GM21825 (cell line): ENCODE results near the gene CDK16.

Source experiments
- ATAC-seq: cut with Tn5 transposase; IDR thresholded peaks from one replicate; pipeline ENCODE4 v1.9.1; 2021; ENCODE audit warnings: mild to moderate bottlenecking, moderate library complexity; ENCODE audit not compliant: unreplicated experiment

The CDK16 gene

DNA sequence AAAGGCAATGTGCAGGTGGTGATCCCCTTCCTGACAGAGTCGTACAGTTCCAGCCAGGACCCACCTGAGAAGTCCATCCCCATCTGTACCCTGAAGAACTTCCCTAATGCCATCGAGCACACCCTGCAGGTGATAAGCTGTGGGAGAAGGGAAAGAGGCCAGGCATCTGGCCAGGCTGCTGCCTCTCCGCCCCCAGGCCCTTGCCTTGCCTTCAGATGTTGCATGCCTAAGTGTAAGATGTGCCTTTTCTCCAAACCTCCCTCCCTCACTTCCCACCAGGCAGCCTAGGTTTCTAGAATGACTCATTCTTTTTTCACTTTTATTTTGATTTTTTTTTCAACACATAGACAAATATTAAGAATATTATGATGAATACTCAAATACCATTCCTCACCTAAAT lies 12.2 kb upstream of the CDK16 start:
- ATAC-seq: no peak

DNA sequence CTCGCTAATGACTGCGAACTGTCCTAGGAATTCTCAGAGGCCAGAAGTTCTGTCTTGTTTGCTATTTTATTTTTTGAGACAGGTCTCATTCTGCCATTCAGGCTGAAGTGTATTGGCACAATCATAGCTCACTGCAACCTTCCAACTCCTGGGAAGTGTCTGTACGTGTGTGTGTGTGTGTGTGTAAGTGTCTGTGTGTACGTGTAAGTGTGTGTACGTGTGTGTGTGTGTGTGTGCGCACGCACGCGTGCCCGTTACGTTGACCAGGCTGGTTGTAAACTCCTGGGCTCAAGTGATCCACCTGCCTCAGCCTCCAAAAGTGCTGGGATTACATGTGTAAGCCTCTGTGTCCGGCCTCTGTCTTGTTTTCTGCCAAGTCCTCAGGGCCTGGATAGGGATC lies 10.4 kb upstream of the CDK16 start:
- no peak for ATAC-seq

DNA sequence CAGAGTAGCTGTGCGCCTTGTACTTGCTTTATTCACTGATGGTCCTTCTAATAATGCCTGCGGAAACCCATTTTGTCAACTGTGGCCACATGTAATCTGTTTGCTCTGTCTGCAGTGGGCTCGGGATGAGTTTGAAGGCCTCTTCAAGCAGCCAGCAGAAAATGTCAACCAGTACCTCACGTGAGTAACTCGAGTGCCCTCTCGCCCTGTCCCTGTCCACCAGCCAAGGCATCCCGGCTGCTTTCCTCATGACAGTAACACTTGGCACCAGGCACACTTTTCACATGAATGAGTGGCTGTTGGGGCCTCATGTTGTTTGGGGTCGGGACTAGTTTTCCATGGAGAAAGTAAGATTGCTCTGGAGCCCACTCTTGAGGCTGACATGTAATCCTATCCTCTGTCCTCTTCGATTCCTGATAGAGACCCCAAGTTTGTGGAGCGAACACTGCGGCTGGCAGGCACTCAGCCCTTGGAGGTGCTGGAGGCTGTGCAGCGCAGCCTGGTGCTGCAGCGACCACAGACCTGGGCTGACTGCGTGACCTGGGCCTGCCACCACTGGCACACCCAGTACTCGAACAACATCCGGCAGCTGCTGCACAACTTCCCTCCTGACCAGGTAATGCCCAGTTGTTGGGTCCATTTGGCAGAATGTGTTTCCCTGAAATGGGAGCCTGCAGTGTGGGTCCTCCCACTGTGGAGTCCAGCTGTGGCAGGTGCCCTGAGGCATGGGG lies 8.8 kb upstream of the CDK16 start:
- ATAC-seq: no peak

DNA sequence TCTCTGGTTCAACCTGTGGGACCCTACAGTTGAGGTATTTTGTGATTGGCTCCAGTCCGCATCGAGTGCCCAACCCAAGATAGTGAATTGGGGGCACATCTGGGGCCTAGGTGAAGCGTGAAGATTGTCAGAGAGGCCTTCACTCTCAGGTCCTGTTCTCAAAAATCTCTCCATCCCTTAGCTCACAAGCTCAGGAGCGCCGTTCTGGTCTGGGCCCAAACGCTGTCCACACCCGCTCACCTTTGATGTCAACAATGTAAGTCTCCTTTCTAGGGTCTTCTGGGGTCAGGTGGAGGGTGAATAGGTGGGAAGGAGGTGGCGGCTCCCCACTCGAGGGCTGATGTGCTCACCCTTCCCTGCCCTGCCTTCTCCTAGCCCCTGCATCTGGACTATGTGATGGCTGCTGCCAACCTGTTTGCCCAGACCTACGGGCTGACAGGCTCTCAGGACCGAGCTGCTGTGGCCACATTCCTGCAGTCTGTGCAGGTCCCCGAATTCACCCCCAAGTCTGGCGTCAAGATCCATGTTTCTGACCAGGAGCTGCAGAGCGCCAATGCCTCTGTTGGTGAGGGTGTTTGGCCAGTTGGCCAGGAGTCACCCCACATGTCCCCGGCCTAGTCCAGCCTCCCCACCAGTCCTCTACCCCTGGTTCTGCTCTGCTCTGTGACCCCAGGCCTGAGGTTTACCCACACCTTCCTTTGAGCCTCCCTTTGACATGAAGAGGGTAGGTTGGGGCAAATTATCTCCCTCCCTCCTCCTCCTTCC lies 7.6 kb upstream of the CDK16 start:
- ATAC-seq: no peak

GRCh38 chrX:47212381-47213293 lies 5.8 kb upstream of the CDK16 start:
- ATAC-seq: no peak

DNA sequence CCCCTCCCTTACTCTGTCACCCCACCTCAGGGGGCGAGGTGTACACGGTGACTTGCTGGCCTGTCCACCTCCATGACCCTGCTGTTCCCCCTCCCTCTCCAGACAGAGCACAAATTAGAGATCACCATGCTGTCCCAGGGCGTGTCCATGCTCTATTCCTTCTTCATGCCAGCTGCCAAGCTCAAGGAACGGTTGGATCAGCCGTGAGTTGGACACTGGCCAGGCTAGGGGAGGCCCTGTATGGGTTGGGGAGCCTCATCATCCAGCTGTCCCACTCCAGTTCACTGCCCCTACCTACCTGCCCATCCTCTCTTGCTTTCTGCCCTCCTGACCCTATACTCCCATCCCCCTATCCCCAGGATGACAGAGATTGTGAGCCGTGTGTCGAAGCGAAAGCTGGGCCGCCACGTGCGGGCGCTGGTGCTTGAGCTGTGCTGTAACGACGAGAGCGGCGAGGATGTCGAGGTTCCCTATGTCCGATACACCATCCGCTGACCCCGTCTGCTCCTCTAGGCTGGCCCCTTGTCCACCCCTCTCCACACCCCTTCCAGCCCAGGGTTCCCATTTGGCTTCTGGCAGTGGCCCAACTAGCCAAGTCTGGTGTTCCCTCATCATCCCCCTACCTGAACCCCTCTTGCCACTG lies 3.9 kb upstream of the CDK16 start:
- ATAC-seq: no peak

DNA sequence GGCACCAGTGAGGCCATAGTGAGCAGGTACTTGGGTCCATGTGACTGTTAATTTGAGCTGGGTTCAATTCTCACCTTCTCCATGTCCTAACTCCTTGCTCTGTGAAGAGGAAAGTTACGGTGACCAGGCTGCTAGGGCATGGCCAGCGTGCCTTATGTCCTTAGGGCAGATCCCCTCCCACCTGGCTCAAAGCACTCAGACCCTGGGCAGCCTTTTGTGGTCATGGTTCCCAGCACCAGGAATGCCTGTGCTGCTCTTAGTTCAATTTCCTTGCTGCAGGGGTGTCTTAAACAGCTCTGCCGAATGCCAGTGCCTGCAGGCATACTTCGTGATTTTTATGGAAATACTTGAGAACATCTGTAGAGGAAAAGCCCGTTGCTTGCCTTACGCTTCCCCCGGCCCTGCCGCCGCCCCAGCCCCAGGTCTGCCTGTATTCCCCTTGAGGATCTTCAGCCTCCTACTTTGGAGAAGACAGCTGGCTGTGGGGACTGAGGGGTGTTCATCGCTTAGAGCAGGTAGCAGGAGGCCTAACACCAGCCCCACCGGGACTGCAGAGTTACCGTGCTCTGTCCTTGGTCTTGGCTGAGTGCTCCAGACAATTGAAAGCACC lies 3.1 kb upstream of the CDK16 start:
- ATAC-seq: no peak

DNA sequence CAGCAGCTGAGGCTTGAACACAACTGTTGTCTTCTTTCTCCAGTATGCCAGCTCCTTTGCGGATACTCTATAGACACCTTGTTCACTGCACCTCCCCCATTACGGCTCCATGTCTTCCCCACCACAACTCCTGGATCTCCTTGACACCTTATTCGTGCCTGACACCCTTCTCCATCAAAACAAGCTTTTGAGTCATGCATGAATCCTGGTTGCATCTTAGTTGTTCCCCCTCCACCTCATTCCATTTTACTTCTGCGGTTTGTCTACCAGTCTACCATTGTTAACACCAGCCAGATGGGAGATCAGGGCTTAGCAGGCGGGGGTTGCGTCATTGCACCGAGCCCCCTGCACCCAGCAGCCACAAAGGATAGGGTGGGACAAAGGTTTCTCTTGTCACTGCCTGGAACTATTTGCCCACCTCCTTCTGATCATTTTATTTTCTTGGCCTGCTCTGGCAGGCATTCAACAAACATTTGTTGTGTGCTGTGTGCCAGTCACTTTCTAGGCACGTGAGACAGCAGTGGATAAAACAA lies 2.0 kb upstream of the CDK16 start:
- no peak for ATAC-seq

- no peak for ATAC-seq
Observed at GRCh38 chrX:47217121-47217851, 1.2 kb upstream of the CDK16 start.

DNA sequence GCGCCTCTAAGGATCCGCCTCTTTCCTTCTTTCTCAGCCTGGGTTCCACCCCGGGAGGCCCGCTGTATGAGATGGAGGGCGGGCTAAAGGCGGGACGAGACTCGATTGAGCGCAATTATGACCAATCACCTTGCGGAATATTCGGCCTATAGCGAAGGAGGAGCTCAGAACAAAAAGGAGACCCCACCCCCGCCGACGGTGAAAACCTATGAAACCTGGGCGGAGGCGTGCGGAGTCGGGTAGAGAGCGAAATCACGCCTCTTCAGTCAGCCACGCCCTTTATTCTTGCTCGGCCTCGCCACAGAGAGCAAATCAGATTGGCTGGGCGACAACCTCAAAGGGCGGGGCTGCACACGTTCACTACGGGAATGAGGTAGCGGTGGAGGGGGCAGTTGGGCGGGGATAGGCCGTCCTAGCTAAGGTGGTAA lies 615 bp upstream of the CDK16 start:
- peak; percentile 83 for ATAC-seq

DNA sequence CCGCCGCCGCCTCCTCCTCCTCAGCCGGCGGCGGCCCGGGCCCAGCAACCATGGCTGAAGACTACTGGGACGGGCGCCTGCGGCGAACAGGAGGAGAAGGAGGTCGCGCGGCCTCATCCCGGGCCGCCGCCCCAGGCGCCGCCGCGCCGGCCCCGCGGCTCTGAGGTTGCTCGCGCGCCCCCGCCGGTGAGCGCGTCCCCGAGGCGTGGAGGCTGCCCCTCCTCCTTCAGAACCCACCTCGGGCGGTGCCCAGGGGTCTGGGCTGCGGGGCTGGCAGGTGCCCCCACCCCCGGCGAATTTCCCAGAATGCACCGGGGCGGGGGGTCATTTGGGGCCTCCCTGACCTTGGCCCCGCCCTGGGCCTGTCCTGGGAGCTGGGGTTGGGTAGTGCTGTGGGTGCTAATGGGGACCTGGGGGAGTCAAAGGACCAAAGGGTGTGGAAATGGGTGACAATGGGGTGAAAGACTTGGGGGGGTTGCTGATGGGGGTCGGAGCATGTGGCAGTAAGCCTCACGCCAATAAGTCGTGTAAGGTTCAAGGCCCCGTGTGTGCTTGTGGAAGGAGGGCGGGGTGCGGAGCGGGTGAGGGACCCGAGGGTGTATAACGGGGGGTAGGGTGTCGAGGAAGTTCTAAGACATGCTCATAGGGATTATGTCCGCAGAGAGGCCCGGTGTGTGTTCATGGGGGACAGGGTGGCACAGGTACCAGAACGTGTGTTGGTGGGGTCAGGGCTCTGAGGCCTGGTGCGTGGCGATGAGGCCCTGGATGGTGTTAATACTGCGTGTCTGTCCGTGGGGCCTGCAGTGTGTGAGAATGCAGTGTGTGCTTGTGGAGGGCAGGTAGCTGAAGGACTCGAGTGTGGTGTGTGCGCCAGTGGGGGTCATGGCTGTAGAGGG lies 687 bp downstream of the CDK16 start:
- peak; percentile 1 for ATAC-seq

DNA sequence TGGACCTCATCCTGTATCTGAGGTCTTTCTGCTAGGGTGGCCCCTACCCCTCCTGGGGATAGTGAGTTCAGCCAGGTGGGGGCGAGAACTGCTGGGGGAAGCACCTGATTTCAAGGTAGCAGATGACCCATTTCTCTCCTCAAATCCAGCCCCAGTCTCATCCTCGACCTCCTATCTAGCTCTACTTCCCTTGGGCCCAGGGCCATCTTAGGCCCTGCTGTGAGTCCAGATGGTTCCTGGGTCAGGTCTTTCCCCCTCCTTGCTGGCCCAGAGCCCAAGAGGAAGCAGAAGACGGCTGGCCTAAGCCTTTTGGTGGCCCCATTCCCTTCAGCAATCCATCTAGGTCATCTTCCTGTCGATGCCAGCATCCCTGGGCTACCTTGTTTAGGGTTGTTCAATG lies 3.3 kb downstream of the CDK16 start:
- no peak for ATAC-seq

- ATAC-seq: no peak
Observed at GRCh38 chrX:47222751-47223350, 4.4 kb downstream of the CDK16 start.

GRCh38 chrX:47223476-47224250 lies 5.2 kb downstream of the CDK16 start:
- no peak for ATAC-seq

- no peak for ATAC-seq
Observed at GRCh38 chrX:47224266-47224895, 5.9 kb downstream of the CDK16 start.

DNA sequence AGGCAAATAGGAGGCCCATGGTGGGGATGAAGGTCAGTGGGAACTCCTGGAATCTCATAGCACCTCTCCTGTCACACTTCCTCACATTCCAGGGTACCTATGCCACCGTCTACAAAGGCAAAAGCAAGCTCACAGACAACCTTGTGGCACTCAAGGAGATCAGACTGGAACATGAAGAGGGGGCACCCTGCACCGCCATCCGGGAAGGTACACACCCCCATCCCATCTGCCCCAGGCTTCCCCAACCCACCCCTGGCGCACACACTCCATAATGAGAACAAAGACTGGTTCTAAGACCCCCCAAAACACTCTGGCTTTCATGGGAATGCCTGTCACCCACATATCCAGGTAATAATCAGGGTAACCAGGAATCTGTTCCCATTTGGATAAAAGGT lies 6.4 kb downstream of the CDK16 start:
- no peak for ATAC-seq

GRCh38 chrX:47226071-47226470 lies 7.6 kb downstream of the CDK16 start:
- no peak for ATAC-seq
